Omental fat pad (tissue), 4 donors: ENCODE results near the gene EXPH5. TPM values are rescaled to one million over a fixed set of nuclear protein-coding genes. Genes with fewer than 3 reads are reported as not detected.
"Not testable (repeated sequence)": the region's sequence is repeated elsewhere in the genome, so short reads cannot be mapped to it uniquely, and the experiment has no call there.

ENCODE experiments used
- ATAC-seq: fragments of 150-250 bp; one replicate; pipeline ENCODE4 v1.9.1; 2016; ENCODE audit warnings: mild to moderate bottlenecking, moderate library complexity; ENCODE audit not compliant: low FRiP score
- DNase-seq: peaks from one replicate; pipeline ENCODE4 v3.0.0-alpha.2; 2019; ENCODE audit warnings: low spot score
- CTCF ChIP-seq, 3 donors: fragments of 450-650 bp; IDR thresholded peaks; one replicate each; pipeline ENCODE4 v1.5.1; 2016 to 2017; ENCODE audit warnings: antibody characterized with exemption in 3 of 3, mild to moderate bottlenecking in 3 of 3, moderate library complexity in 2 of 3
- total RNA-seq, 4 donors: library from RNA; depleted of rRNA; stranded (reverse); fragments of >200 nt; gene quantifications; one replicate each; pipeline ENCODE4 v1.1.0, GENCODE V29; 2016

The EXPH5 gene
- total RNA-seq, 4 donors from 2014 or later: 0.32 to 1.8 (median 0.71) TPM

- no peak for DNase-seq
- no peak for ATAC-seq
- TF ChIP-seq CTCF (IDR thresholded peaks at IDR 0.05): no peak
Measured at GRCh38 chr11:108617055-108617454, 23.5 kb upstream of the EXPH5 start.

GRCh38 chr11:108616549-108616948, 23.0 kb upstream of the EXPH5 start:
- ATAC-seq (no peak), DNase-seq (no peak)
- TF ChIP-seq CTCF (IDR thresholded peaks at IDR 0.05): no peak

- ATAC-seq (no peak), DNase-seq (no peak)
- TF ChIP-seq CTCF (IDR thresholded peaks at IDR 0.05): no peak
Measured at GRCh38 chr11:108614086-108614485, 20.5 kb upstream of the EXPH5 start.

GRCh38 chr11:108609682-108610081, 16.1 kb upstream of the EXPH5 start:
- ATAC-seq: no peak
- no peak for TF ChIP-seq CTCF (IDR thresholded peaks at IDR 0.05)
- DNase-seq: no peak

- DNase-seq (no peak), ATAC-seq (no peak)
- TF ChIP-seq CTCF (IDR thresholded peaks at IDR 0.05): no peak
Measured at GRCh38 chr11:108608548-108608947, 15.0 kb upstream of the EXPH5 start.

- TF ChIP-seq CTCF (IDR thresholded peaks at IDR 0.05): no peak
- ATAC-seq (no peak), DNase-seq (no peak)
Measured at GRCh38 chr11:108606495-108607160, 13.1 kb upstream of the EXPH5 start.

- DNase-seq (no peak), ATAC-seq (no peak)
- TF ChIP-seq CTCF (IDR thresholded peaks at IDR 0.05): no peak
Measured at GRCh38 chr11:108606070-108606469, 12.5 kb upstream of the EXPH5 start.

GRCh38 chr11:108602818-108603217, 9.2 kb upstream of the EXPH5 start:
- not testable (repeated sequence) for ATAC-seq, DNase-seq
